Neuron (in vitro differentiated cells): ENCODE measurements around the gene FAF1.

Experiments
- H2AFZ ChIP-seq: one replicate; pipeline ENCODE4 v1.6.1; 2013; ENCODE audit warnings: low read depth, mild to moderate bottlenecking, inconsistent platforms, low read length, moderate library complexity
- H3K27me3 ChIP-seq: one replicate; pipeline ENCODE4 v1.6.1; 2013; ENCODE audit warnings: low read length; ENCODE audit not compliant: insufficient read depth
- H3K36me3 ChIP-seq: one replicate; pipeline ENCODE4 v1.6.1; 2013; ENCODE audit warnings: low read length; ENCODE audit not compliant: insufficient read depth
- H3K4me1 ChIP-seq: one replicate; pipeline ENCODE4 v1.6.1; 2013; ENCODE audit warnings: low read length; ENCODE audit not compliant: insufficient read depth
- H3K4me3 ChIP-seq: 2 replicates; pipeline ENCODE4 v1.5.1; 2013; ENCODE audit warnings: mild to moderate bottlenecking, low read length, moderate library complexity
- H3K9me3 ChIP-seq: one replicate; pipeline ENCODE4 v1.6.1; 2013; ENCODE audit warnings: low read length

Gene FAF1

GRCh38 chr1:50658459-50659076, 301.5 kb downstream of the FAF1 start:
- no peaks in the 10 kb centered on the region for H3K27me3 ChIP-seq
- H3K4me1 ChIP-seq: peaks cover 16% of the 10 kb centered on the region
- H3K36me3 ChIP-seq: no peaks in the 10 kb centered on the region
- no peak overlapping the region for H3K4me3 ChIP-seq
- H2AFZ ChIP-seq: no peak overlapping the region
- H3K9me3 ChIP-seq: no peaks in the 10 kb centered on the region

DNA sequence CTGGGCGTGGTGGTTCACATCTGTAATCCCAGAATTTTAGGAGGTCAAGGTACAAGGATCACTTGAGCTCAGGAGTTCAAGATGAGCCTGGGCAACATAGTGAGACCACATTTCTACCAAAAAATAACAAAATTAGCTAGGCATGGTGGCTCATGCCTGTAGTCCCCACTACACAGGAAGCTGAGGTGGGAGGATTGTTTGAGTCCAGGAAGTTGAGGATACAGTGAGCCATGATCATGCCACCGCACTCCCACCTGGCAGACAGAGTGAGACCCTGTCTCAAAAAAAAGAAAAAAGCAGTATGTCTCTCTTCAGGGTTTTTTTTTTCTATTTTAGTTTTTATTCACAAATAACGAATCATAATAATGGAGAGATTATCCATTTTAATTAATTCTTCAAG, 303.1 kb downstream of the FAF1 start:
- Histone ChIP-seq H3K9me3 (no peaks in the 10 kb centered on the region), H3K4me1 (peaks cover 16% of the 10 kb centered on the region), H2AFZ (no peak overlapping the region), H3K36me3 (no peaks in the 10 kb centered on the region), H3K27me3 (no peaks in the 10 kb centered on the region), H3K4me3 (no peak overlapping the region)

DNA sequence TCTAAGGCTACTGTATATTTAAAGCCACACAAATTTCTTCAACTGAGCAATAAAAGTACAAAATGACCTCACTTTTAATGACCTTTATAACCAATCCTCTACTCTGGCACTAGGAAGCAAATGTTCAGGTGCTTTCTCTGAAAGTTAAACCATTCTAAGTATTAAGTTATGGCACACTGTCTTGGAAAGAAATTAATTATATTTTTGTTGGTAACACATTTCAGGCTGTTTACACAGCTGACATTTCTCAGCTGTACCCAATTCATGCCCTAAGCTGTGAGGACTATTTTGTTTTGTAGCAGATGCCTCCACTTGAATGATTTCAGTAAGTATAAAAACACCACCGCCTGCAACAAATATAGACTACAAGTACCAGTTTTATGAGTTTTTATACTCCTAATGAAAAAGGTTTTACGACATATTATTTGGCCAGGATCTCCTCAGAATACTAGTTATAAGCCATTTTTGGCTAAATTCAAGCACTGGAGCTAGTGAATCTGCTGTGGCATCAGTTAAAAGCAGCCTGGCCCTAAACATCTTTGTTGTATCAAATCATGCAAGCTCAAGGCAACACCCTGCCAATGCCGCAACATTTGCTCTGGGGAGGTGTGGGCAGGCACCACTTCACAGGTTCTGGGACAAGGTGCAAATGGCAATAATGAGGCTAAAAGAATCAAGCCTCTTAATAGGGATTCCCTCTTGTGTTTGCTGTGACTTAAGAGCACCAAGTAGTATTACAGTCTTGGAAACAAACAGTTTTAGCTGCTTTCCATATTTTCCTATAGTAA, 308.4 kb downstream of the FAF1 start:
- no peaks in the 10 kb centered on the region for H3K36me3 ChIP-seq
- H2AFZ ChIP-seq: no peak overlapping the region
- no peak overlapping the region for H3K4me3 ChIP-seq
- no peaks in the 10 kb centered on the region for H3K27me3 ChIP-seq
- H3K4me1 ChIP-seq: no peaks in the 10 kb centered on the region
- no peaks in the 10 kb centered on the region for H3K9me3 ChIP-seq

GRCh38 chr1:50646526-50646925, 313.5 kb downstream of the FAF1 start:
- H3K27me3 ChIP-seq: no peaks in the 10 kb centered on the region
- H2AFZ ChIP-seq: no peak overlapping the region
- H3K4me1 ChIP-seq: no peaks in the 10 kb centered on the region
- H3K4me3 ChIP-seq: no peak overlapping the region
- no peaks in the 10 kb centered on the region for H3K9me3 ChIP-seq
- no peaks in the 10 kb centered on the region for H3K36me3 ChIP-seq

- Histone ChIP-seq H3K4me3 (no peak overlapping the region), H3K4me1 (no peaks in the 10 kb centered on the region)
These were observed 314.9 kb downstream of the FAF1 start for GRCh38 chr1:50645139-50645538.

GRCh38 chr1:50644447-50645105, 315.5 kb downstream of the FAF1 start:
- Histone ChIP-seq H3K27me3 (no peaks in the 10 kb centered on the region), H3K4me1 (no peaks in the 10 kb centered on the region), H3K36me3 (no peaks in the 10 kb centered on the region), H3K4me3 (no peak overlapping the region), H3K9me3 (no peaks in the 10 kb centered on the region), H2AFZ (no peak overlapping the region)

More at GRCh38 chr1:50645139-50645538, 314.9 kb downstream of the FAF1 start:
- Histone ChIP-seq H3K36me3 (no peaks in the 10 kb centered on the region), H3K9me3 (no peaks in the 10 kb centered on the region), H3K27me3 (no peaks in the 10 kb centered on the region), H2AFZ (no peak overlapping the region)

- no peak overlapping the region for H3K4me3 ChIP-seq
- no peaks in the 10 kb centered on the region for H3K36me3 ChIP-seq
These were observed 322.6 kb downstream of the FAF1 start for GRCh38 chr1:50637460-50637859.

GRCh38 chr1:50634251-50634650, 325.8 kb downstream of the FAF1 start:
- Histone ChIP-seq H3K27me3 (no peaks in the 10 kb centered on the region), H2AFZ (no peak overlapping the region), H3K4me3 (no peak overlapping the region), H3K4me1 (peaks cover 14% of the 10 kb centered on the region), H3K9me3 (no peaks in the 10 kb centered on the region), H3K36me3 (no peaks in the 10 kb centered on the region)

More at GRCh38 chr1:50637460-50637859, 322.6 kb downstream of the FAF1 start:
- H3K9me3 ChIP-seq: no peaks in the 10 kb centered on the region
- no peak overlapping the region for H2AFZ ChIP-seq
- peaks cover 14% of the 10 kb centered on the region for H3K4me1 ChIP-seq
- H3K27me3 ChIP-seq: no peaks in the 10 kb centered on the region

GRCh38 chr1:50633465-50633864, 326.6 kb downstream of the FAF1 start:
- H3K4me1 ChIP-seq: peaks cover 14% of the 10 kb centered on the region
- H3K9me3 ChIP-seq: no peaks in the 10 kb centered on the region
- no peaks in the 10 kb centered on the region for H3K27me3 ChIP-seq
- no peak overlapping the region for H3K4me3 ChIP-seq
- H2AFZ ChIP-seq: no peak overlapping the region
- H3K36me3 ChIP-seq: no peaks in the 10 kb centered on the region

GRCh38 chr1:50631161-50631560, 328.9 kb downstream of the FAF1 start:
- no peaks in the 10 kb centered on the region for H3K36me3 ChIP-seq

GRCh38 chr1:50622259-50622658, 337.8 kb downstream of the FAF1 start:
- no peaks in the 10 kb centered on the region for H3K27me3 ChIP-seq
- no peak overlapping the region for H3K4me3 ChIP-seq
- H3K4me1 ChIP-seq: no peaks in the 10 kb centered on the region
- H3K36me3 ChIP-seq: no peaks in the 10 kb centered on the region
- peaks cover 3% of the 10 kb centered on the region for H3K9me3 ChIP-seq
- no peak overlapping the region for H2AFZ ChIP-seq

More at GRCh38 chr1:50631161-50631560, 328.9 kb downstream of the FAF1 start:
- Histone ChIP-seq H2AFZ (no peak overlapping the region), H3K4me1 (peaks cover 14% of the 10 kb centered on the region), H3K4me3 (no peak overlapping the region), H3K9me3 (no peaks in the 10 kb centered on the region), H3K27me3 (no peaks in the 10 kb centered on the region)

DNA sequence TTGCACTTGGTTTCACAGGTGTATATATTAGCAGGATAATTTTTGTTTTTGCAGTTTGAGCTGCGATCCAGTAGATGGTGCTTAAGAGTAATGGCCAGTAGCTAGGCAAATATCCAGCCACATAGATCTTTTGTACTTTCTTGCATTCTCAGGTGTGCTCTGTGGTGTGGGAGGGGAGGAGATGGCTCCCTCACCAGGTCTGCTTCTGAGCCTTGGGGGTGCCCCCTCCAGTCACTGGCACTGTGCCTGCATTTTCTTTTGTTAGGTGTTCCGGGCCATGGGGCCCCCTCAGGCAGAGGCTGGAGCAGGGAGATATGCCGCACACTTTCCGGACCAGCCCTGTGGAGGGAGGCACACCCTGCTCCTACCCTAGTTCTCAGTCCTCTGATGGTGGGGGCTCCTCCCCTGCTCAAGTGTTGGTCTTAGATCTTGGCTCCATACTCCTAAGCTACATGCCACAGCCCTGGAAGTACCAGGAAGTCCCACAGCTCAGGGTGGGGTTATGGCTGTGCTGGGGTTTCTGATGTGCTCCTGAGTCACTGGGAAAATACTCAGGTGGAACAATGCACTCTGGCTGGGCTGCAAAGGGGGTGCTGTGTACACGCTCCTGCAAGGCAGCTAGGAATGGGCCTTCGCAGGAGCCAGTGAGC, 339.3 kb downstream of the FAF1 start:
- Histone ChIP-seq H3K4me3 (no peak overlapping the region), H3K27me3 (no peaks in the 10 kb centered on the region), H3K9me3 (peaks cover 3% of the 10 kb centered on the region), H2AFZ (no peak overlapping the region), H3K36me3 (no peaks in the 10 kb centered on the region), H3K4me1 (no peaks in the 10 kb centered on the region)
